ENCODE measurements around the gene DDO.
A peak's percentile ranks its signal among the peaks of the same experiment; 100 is the strongest.
"Not testable (repeated sequence)": the region's sequence is repeated elsewhere in the genome, so short reads cannot be mapped to it uniquely, and the experiment has no call there.

Gene DDO

GRCh38 chr6:110415086-110415916 lies at the start of gene DDO:
TSS of gene DDO (minus strand) at chr6:110415575. CDS start at chr6:110413462, 2,113 bp downstream.
- no peak for DNase-seq

- DNase-seq, result no peak
These were observed 47.6 kb upstream of the DDO start for GRCh38 chr6:110462884-110463481.

- no peak for DNase-seq
These were observed 46.0 kb upstream of the DDO start for GRCh38 chr6:110461376-110461775.

- no peak for DNase-seq
These were observed 43.8 kb upstream of the DDO start for GRCh38 chr6:110459137-110459536.

GRCh38 chr6:110458476-110458875 lies 43.1 kb upstream of the DDO start:
- DNase-seq, result no peak

GRCh38 chr6:110457567-110458175 lies 42.3 kb upstream of the DDO start:
- DNase-seq, result not testable (repeated sequence)

GRCh38 chr6:110456694-110457093 lies 41.3 kb upstream of the DDO start:
- no peak for DNase-seq

GRCh38 chr6:110449541-110449895 lies 34.1 kb upstream of the DDO start:
- DNase-seq, result no peak

GRCh38 chr6:110448846-110449540 lies 33.6 kb upstream of the DDO start:
- no peak for DNase-seq

GRCh38 chr6:110447761-110448160 lies 32.4 kb upstream of the DDO start:
- no peak for DNase-seq

- peak; percentile 31 for DNase-seq
These were observed 31.0 kb upstream of the DDO start for GRCh38 chr6:110446405-110446804.

GRCh38 chr6:110440026-110440425 lies 24.7 kb upstream of the DDO start:
- DNase-seq, result no peak

GRCh38 chr6:110439356-110439755 lies 24.0 kb upstream of the DDO start:
- DNase-seq, result no peak

- DNase-seq, result no peak
These were observed 19.7 kb upstream of the DDO start for GRCh38 chr6:110434961-110435602.

- DNase-seq, result no peak
These were observed 17.0 kb upstream of the DDO start for GRCh38 chr6:110432285-110432900.

GRCh38 chr6:110430741-110431140 lies 15.4 kb upstream of the DDO start:
- no peak for DNase-seq

- DNase-seq, result no peak
These were observed 14.9 kb upstream of the DDO start for GRCh38 chr6:110430236-110430635.

GRCh38 chr6:110428153-110428552 lies 12.8 kb upstream of the DDO start:
- DNase-seq, result no peak

- DNase-seq, result no peak
These were observed 10.4 kb upstream of the DDO start for GRCh38 chr6:110425816-110426215.

- no peak for DNase-seq
These were observed 7.1 kb upstream of the DDO start for GRCh38 chr6:110422444-110422822.

GRCh38 chr6:110421749-110422443 lies 6.5 kb upstream of the DDO start:
- no peak for DNase-seq

All from NCI-H748 treated with DMSO at 0.1 percent for 48 hours (cell line).